ENCODE data around the gene NBEA.

Gene NBEA

DNA sequence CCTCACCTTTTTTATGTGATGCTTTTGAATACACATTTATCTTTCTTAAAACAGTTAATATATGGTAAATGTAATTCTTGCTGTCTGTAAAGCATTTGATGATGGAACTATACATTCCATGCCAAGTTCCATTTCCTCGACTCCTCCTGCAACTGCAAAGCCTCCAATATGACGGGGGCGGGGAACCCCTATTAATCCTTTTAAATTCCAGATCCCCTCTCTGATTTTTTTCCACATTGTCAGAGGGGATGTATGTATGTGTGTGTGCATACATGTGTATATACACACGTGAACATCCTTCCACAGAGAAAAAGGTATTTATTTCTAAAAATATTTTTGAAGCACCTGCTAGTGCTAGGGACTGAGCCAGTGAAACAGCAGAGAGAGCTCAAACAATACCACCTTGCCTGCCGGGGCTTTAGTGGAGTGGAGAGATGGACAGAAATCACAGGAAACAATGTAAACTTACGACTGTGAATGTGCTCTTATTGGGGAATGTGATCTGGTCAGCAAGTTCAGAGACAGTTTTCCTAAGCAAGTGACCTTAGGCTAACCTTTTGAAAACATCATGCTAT lies 559.7 kb downstream of the NBEA start:
- no peak for DNase-seq (ENCODE audit: low read depth in 3 of 3)

DNA sequence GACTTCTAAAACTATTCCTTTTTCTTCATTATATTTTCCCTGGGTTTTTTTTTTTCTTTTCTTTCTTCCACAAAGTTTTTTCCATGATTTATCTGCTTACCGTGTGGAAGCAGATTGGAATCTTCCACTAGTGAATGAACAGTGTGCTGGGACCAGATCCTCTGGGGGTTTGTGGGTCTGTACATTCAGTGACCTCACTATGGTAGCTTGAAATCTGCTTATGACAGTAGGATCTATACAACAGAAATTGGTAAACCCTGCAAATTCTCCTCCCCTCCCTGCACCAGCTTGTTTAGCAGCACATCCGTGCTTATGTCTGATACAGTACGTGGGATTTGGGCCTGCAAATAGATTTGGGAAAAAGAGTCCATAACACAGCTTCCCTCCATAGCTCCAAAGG lies 560.4 kb downstream of the NBEA start:
- DNase-seq (ENCODE audit: low read depth in 3 of 3) = no peak

DNA sequence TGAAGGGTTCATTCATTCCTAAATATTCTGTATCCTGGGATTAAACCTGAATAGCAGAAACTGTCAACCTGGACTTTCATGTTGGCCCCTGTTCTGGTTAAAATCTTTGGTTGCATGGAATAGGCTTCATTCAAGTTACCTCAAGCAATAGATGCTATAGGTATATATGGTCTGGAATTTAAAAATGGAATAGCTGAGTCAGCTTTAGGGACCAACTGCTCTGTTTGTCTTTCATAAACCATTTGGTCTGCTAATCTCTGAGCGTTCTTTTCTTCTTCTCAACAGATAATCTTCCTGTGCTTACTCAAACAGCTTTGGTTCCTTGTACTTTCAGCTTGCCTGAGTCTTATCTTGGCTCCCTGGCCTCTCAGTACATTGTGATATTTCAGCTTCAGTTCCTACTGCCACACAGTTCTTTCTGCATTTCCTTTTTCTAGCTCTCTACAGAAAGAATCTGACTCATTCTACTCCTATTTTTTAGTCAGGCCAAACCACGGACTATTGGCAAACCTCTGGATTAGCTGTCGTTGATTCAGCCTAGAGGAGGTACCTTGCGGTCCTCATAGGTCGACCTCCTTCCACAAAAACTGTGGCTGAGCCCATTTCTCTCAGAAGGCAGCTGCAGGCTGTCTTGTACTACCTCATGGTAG lies 570.3 kb downstream of the NBEA start:
- DNase-seq (ENCODE audit: low read depth in 3 of 3) = no peak

DNA sequence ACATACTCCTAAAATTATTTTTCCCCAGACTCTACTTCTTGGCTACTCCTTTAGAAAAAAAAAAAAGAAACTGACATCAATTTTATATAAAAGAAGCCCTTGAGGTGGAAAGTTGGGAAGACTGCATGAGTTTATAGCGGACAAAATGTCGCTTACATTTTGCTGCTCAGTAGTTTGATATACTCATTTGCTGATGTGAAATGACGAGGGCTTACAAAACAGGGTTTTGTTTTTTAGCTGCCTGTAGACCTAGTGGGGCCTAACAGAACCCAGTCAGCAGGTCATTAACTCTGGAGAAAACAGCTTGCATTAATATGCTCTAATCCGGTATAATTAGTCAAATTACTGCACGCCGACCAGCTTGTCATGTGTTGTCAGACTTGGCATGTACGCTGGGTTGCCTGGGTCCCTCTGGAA lies 572.0 kb downstream of the NBEA start:
- no peak for DNase-seq (ENCODE audit: low read depth in 3 of 3)

DNA sequence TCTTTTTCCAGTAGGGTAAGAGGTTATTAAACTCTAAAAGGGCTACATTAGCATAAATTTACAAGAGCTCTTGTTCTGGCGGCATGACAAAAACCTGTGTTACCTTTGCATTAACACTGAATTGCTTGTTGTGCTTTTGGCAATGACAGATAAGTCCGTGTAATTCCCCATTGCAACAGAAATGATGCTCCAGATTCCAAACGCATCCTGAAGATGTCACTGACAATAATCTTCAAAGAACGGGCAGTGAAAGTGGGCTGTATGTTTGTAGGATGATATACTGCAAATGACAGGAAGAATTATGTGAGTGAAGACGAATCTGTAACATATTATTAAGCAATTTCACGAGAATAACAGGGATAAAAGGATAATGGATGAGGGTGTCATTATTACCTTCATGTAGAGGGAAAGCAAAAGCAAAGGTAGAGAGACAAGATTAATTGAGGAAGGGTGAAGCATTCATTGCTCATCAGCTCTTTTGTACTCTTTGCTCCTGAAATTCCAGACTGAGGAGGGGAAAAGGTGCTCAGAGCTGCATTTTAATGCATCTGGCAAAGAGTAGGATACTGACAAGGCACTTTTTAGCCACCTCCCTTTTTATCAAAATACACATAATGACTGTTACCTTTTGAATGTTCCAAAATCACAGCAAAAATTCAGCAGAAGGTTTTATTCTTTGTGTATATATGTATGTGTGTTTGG lies 572.9 kb downstream of the NBEA start:
- no peak for DNase-seq (ENCODE audit: low read depth in 3 of 3)

DNA sequence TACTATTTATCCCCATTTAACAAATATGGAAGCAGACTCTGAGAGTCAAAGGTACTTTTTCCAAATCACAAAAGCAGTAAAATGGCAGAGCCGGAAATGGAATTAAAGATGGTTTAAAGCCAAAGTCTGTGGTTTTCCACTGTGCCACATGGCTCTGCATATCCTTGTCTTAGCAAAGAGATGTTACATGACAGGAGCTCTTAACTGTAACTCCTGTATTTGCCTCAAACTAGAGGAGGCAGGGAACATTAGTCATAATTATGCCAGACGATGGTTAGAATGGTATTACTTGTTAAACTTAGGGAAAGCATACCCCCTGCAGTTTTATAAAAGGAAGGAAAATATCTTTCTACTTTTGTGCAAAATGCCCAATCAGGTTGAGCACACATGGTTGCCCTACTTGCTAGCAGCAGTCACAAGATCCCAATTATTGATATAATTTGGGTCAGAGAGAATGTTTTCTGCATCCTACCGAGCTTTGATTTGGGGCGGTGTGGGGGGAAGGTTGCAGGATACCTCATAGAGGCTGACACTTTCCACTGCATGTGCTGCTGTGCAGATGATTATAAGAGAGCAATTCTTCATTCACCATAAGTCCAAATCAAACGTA lies 576.4 kb downstream of the NBEA start:
- DNase-seq (ENCODE audit: low read depth in 3 of 3) = no peak

DNA sequence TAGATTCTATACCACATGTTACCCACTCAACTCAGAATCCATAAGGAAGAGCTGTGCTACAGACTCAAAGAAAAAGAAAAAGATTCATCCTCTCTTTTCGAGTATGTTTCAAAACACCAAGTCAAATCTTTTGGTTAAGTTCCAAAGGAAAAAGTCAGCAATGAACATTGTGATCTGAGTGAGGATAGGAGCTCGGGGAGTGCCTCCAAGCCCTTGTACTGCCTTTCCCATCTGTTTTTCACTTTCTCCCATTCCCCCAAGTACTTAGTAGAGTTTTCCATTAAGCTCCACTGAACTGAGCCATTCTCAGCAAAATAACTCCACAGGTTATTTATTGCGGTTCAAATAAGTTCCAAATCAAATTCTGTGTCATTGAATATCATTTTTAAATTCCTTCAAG lies 582.1 kb downstream of the NBEA start:
- DNase-seq (ENCODE audit: low read depth in 3 of 3) = no peak

DNA sequence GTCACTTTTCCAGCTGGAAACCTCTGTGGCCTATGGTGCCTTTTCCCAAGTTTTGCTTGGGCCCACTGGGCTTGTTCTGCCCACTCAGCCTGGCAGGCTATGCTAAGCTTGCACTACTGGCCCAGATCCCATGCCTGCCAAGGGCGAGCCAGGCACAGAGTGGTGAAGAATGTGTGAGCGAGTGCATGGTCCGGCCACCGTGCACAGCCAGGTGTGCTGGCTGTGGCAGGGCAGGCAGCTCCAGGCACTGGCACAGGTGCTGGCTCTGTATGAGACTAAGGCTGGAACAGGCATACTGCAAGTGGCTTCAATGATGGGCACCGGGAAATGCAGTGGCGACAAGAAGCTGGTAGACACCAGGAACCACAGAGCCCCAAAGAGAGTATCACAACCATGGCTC lies 584.5 kb downstream of the NBEA start:
- no peak for DNase-seq (ENCODE audit: low read depth in 3 of 3)

DNA sequence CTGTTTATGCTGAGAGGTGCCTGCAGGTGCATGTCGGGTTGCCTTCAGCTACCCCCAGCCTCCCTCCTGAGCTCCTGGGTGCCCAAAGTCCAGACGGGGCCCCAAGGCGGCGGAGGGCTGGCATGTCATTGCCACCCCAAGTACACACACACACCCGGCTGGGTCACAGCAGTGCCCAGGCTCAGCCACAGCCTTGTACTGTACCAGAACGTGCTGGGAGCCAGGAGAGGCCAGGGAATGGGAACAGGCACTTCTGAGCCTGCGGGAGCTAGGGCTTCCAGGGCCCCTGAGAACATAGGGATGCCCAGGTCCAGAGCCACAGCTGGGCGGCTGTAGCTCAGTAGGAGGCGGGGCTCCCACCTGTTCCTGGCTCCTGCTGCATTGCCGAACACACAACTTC lies 585.4 kb downstream of the NBEA start:
- DNase-seq (ENCODE audit: low read depth in 3 of 3) = no peak

DNA sequence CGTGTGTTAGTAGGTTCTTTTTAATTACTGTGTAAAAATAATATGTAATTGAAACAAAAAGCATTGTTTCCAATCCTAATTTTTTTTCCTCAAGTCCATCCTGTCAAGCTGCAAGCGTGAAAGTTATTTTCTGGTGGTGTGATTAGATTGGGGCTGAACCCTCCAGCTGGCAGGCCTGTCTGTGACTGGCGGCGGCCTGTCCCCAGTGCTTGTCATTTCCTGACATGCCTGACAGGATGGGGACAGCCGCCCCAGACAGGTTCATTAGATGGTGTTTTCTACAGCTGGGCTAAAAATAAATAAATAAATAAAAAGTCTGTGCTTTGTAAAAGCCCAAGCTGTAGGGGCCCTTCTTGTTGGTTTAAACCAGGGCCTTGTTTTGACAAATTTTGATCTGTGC lies 588.1 kb downstream of the NBEA start:
- DNase-seq (ENCODE audit: low read depth in 3 of 3) = no peak

DNA sequence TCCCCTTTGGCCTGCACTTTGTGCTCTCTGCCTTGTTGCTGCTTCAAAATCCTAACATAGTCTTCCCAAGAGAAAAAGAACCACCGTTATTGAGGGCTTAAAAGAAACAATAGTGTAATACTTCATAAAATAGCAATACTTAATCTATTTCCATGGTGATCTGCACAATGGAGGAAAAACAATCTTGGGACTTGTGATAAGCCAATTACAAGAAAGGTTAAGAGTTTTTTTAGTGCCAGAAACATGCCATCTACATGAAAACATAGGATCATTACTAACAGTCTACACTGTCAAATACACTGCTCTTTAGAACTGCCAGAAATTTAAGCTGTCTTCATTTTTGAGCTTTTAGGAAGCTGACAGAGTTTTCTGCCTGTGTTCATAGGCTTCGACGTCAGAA lies 588.5 kb downstream of the NBEA start:
- no peak for DNase-seq (ENCODE audit: low read depth in 3 of 3)

DNA sequence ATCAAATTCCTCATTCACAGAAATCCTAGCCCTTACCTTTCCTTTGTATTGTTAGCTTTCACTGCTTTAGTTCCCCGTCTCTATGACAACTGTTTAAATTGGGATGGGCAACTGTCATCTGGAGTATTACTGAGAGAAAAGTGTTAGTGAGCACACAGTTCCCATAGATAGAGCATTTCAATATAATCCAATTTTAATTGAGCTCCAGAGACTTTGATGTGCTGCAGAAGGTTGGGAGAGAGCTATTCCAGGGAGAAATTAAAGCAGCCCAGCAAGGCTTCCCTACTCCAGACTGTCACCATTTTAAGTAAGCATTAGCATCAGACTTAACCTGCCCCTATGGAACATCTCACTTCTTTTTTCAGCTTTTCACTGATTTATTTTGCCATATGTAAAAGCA lies 589.5 kb downstream of the NBEA start:
- no peak for DNase-seq (ENCODE audit: low read depth in 3 of 3)

DNA sequence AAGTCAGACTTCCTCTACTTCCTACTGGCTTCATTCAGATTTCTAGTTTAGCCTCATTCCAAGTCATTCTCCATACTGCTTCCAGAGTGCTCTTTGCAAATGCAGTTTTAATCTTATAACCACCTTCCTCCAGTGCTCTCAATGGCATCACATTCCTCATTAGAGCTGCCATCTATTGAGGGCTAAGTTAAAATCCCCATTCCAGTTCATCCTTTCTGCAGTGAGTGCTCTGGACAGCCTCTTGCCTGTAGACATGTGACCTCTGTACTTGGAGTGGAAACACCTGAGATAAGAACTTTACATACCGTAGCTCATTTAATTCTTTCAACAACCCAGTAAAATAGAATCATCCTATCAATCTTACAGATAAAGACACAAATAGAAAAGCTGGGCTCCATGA lies 592.3 kb downstream of the NBEA start:
- no peak for DNase-seq (ENCODE audit: low read depth in 3 of 3)

DNA sequence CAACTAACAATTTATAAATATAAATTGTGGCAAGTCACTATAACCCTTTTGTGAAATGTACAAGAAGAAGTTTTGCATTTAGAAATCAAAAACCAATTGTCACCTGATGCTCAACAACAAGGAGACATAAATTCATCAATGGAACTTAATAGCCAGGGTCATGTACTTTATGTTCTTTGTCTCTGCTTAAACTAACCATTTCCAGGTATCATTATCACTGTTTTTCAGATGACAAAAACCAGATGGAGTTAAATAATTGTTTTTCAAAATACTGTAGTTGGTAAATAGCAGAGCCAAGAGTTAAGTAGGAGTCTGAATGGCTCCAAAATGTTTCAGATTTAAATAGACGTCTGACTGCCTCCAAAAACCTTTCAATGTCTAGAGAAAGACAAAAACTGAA lies 606.7 kb downstream of the NBEA start:
- DNase-seq (ENCODE audit: low read depth in 3 of 3) = no peak

DNA sequence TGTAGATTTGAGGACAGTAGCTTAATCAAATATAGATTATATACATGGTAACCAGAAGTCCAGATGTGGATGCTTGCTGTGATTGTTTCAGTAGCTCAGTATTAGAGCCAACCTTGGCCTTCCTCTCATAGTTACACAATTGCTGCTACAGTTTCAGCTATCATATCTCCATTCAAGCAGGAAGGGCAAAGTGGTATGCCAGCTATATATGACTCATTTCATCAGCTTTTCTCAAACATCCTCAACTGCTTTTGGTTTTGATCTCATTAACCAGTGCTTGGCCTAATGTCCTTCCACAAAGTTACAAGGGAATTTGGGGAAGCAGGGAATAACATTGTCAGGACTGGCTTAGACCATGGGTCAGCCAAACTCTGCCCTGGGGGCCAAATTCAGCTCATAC lies 607.4 kb downstream of the NBEA start:
- no peak for DNase-seq (ENCODE audit: low read depth in 3 of 3)

DNA sequence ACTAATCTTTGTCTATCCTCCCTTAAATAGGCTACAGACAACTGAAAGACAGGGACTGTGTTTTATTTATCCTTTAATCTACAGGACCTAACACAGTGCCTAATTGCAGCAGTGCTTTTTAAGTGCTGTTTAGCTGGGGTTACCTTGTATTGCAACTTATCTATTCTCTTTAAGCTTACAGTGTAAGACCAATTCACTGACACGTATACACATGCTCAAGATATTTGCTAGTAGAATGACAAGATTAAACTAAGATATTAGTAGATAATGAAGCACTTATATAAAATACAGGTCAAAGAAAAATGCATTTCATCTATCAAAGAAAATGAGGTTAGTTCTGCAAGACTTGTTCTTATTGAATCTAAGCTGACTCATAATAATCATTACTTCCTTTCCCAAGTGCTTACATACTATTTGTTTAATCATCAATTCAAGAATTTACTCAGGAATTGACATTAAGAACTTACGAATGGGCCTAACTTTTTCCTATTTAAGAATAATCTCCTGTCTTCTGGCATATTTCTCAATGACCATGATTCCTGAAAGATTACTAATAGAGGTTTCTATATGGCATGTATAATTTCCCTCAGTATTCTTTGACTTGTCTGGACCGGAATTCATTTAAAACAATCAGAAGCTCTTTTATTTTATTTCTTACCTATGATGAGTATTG lies 610.2 kb downstream of the NBEA start:
- DNase-seq (ENCODE audit: low read depth in 3 of 3) = no peak

DNA sequence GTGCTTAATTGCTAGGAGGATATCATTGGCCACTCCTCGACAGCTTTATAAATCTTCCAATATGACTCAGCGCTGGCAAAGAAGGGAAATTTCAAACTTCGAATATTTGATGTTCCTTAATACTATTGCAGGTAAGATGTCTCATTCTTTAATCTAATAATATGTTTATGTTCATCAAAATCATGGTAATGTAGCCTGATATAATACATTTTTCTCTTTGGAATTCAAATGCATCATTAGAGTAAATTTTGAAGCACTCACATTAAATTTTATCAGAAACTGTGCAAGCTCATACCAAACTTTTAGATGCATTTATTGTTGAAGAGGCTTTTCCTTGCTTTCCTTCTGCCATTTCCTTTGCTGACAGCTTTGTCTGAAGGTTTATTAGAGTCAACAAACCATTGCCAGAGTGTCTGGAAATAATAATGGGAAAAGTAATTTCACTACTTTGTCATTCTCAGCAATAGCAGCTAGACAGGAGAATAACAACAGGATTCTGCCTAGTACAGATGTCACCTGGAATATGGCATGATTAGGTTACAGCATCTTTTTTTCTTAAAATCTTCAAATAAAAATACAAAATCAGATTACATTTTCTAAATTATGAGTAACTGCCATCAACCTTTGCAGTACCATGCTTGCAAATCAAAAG lies 613.0 kb downstream of the NBEA start:
- DNase-seq (ENCODE audit: low read depth in 3 of 3) = no peak

DNA sequence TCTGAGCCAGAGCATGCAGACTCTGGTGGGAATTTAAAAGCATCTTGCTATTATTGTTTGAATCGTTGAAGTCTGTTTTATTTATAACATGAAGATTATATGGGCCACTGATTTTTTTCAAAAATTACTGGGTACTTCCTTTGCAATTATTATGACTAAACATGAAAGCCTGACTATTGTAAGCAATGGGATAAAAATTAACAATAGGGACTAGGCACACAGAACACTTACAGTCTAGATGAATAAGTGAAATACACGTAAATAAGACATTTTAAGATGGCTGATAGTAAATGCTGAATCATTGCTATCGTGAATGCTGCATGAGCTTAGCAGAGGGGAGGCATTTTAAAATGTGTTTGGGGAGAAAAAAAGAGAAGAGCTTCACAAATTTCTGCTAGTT lies 615.4 kb downstream of the NBEA start:
- DNase-seq (ENCODE audit: low read depth in 3 of 3) = no peak

DNA sequence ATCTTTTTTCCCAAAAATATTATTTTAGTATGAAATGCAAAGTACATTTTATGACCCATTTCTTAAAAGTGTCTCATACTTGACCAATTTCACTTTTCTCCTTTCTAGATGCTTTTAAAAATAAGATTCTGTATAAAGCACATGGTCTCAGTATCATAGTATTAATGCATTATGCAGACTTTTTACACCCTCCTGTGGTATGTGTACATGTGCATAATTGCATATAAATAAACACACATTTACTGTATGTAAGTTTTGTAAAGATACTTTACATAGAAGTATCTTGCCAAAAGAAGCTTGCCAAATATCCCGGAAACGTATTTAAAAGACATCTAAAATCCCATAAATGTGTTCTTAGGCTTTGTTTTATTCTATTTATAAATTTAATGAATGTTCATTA lies 619.5 kb downstream of the NBEA start:
- no peak for DNase-seq (ENCODE audit: low read depth in 3 of 3)

DNA sequence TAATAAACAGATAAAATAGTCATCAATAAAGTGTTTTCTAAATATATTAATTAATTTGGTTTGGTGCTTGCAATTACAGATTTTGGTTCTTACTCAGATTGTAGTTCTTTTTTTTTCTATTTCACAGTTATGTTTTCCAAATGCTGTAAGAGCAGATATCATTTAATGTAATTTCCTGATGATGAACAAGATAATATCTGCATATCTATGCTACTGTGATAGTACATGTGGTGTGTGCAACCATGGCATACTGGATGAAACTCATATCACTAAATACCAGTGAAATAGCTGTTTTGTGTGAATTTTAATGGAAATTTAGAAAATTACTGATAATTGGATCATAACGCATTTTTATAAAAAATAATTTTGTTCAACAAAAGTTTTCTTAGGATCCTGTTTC lies 623.2 kb downstream of the NBEA start:
- no peak for DNase-seq (ENCODE audit: low read depth in 3 of 3)

DNA sequence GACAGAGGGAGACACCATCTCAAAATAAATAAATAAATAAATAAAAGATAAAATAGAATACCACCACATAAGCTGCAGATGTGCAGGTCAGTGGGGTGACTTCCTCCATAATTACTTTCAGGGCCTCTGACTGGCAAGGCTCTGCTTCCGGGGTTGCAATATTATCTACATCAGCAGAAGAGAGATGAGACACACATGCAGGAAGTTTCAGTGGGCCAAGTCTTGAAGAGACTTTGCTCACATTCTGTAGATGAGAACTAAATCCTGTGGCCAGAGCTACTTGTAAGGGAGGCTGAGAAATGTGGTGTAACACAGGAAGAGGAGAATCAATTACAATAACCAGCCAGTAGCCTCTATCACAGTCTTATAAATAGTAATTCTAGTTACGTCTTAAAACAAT lies 624.3 kb downstream of the NBEA start:
- no peak for DNase-seq (ENCODE audit: low read depth in 3 of 3)

DNA sequence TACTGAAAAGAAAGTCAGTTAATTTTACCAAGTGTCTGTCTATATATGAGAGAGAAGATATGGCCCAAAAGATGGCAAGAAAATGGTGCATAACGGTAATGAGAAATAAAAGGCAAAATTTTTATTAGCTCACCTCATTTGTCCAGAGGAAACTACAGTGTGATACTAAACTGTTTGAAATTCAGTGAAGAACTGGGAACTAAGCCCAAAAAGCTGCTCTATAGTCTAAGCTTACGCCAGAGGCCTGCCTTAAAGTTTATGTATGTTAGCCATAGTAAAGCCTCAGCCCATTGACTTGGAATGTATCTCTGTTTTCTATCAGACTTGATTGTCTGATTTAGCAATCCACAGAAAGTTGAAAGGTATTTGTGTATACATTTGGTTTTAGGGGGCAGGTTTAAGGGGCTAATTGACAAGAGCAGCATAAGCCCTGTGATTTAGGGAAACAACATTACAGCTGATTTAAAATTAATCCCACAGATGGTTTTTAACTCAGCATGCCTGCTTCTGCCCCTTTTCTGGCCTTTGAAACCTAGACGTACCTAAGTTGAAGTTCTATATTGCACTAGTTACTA lies 625.4 kb downstream of the NBEA start:
- no peak for DNase-seq (ENCODE audit: low read depth in 3 of 3)
